GM13976 (cell line): ENCODE data around the gene SEPHS2.
A peak's percentile ranks its signal among the peaks of the same experiment; 100 is the strongest.

ENCODE experiments used
- DNase-seq: peaks from one replicate; pipeline ENCODE4 v3.0.0; 2012; ENCODE audit warnings: low spot score
- CTCF ChIP-seq: IDR thresholded peaks from 2 replicates; pipeline ENCODE4 v1.5.1; 2012; ENCODE audit warnings: borderline replicate concordance, mild to moderate bottlenecking; ENCODE audit not compliant: insufficient read depth; ENCODE audit errors: extremely low read depth, missing control alignments, control extremely low read depth
- in situ Hi-C: fragments of 300-500 bp; cut with MboI; formaldehyde crosslinking; loops from one replicate; pipeline ENCODE4 v1.12.0; 2022; ENCODE audit warnings: low sequenced_read_pairs, mixed read lengths, inconsistent platforms; ENCODE audit not compliant: unreplicated experiment

SEPHS2 gene

DNA sequence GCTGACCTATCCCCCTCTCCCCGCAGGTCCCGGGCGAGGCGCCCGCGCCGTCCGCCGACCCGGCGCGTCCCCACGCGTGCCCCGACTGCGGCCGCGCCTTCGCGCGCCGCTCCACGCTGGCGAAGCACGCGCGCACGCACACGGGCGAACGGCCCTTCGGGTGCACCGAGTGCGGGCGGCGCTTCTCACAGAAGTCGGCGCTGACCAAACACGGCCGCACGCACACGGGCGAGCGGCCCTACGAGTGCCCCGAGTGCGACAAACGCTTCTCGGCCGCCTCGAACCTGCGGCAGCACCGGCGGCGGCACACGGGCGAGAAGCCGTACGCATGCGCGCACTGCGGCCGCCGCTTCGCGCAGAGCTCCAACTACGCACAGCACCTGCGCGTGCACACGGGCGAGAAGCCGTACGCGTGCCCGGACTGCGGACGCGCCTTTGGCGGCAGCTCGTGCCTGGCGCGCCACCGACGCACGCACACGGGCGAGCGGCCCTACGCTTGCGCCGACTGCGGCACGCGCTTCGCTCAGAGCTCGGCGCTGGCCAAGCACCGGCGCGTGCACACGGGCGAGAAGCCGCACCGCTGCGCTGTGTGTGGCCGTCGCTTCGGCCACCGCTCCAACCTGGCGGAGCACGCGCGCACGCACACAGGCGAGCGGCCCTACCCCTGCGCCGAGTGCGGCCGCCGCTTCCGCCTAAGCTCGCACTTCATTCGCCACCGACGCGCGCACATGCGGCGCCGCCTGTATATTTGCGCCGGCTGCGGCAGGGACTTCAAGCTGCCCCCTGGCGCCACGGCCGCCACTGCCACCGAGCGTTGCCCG is 27.9 kb downstream of the SEPHS2 start:
- in situ Hi-C loops = loop anchor here (25.0 kb wide), 2 partner anchors 230 to 305 kb away; partner anchors contain the start of genes BOLA2B, CORO1A, GDPD3 and MAPK3
- peak; percentile 93 for DNase-seq
- TF ChIP-seq CTCF = no peak

DNA sequence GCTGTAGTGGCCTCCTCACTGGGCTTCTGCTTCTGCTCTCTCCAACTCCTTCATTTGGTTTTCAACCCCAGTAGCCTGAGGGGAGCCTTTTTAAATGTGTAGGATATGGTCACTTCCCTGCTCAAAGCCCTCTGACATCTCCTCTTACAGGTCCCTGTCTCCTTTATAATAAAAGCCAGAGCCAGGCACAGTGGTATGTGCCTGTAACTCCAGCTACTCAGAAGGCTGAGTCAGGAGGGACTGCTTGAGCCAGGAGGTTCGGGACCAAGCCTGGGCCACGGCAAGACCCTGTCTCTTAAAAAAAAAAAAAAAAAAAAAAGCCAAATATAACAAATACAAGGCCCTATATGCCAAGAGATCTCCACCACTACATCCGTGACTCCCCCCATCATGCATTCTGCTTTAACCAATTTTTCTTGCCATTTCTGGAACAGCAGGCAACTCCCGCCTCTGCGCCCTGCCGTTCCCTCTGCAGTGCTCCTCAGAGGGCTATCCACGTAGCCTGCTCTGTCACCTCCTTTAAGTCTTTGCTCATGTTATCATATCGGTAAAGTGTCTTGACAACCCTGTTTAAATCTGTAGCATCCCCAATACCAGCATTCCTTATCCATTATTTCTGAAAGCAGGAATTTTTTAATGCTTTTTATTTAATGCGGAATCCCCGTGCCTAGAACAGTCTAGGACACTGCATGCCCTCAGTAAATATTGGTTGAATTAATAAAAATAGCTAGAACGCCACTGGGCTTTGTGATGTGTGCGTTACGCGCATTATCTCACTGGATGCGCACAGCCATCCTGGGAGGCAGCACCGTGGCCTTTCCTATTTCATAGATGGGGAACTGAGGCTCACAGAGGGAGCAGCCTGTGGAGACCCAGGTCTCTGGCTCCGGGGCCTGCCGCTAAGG is 28.8 kb downstream of the SEPHS2 start:
- in situ Hi-C loops = loop anchor here (25.0 kb wide), 2 partner anchors 230 to 305 kb away; partner anchors contain the start of genes BOLA2B, CORO1A, GDPD3 and MAPK3
- TF ChIP-seq CTCF = no peak
- DNase-seq = no peak

GRCh38 chr16:30416047-30416603 is 29.5 kb downstream of the SEPHS2 start:
- in situ Hi-C loops = loop anchor here (25.0 kb wide), 2 partner anchors 229 to 304 kb away; partner anchors contain the start of genes BOLA2B, CORO1A, GDPD3 and MAPK3
- no peak for TF ChIP-seq CTCF
- no peak for DNase-seq

GRCh38 chr16:30414159-30414558 is 31.5 kb downstream of the SEPHS2 start:
- in situ Hi-C loops = loop anchor here (25.0 kb wide), 2 partner anchors 227 to 302 kb away; partner anchors contain the start of genes BOLA2B, CORO1A, GDPD3 and MAPK3
- TF ChIP-seq CTCF = no peak
- DNase-seq = no peak

- TF ChIP-seq CTCF = no peak
- in situ Hi-C loops = loop anchor here (25.0 kb wide), 2 partner anchors 226 to 301 kb away; partner anchors contain the start of genes BOLA2B, CORO1A, GDPD3 and MAPK3
- DNase-seq = no peak
These were observed 32.4 kb downstream of the SEPHS2 start for GRCh38 chr16:30413112-30413806.
